ENCODE results near the gene KNCN.

The KNCN gene

DNA sequence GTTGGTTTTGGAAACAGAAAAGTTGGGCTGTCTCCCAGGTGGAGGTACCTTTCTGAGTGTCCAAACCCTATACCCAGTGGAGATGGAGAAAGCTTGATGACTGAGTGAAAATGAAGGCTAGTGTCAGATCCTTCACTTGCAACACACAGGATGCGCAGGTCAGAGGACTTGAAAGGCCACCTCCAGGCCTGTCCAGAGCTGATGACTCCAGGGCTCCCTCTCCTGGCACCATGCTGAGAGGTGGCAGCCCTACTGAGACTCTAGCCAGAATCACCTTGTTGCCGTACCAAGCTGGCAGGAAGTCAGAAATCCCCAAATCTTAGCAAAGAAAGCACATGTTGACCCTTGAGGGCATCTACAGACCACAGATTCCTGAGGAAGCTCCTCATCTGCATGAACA, 16.4 kb downstream of the KNCN start:
- no peaks in the 10 kb centered on the region for H4K20me1 ChIP-seq (ENCODE audit: insufficient read depth, low read length)
- H3K27me3 ChIP-seq (replicated peaks; ENCODE audit: insufficient read depth, low read length): peaks cover 71% of the 10 kb centered on the region
- H3K9me2 ChIP-seq (replicated peaks; ENCODE audit: insufficient read depth, low read length): no peaks in the 10 kb centered on the region
- peak; percentile 23 for DNase-seq
- H3K9ac ChIP-seq (ENCODE audit: low read length): no peak overlapping the region
- no peak overlapping the region for H2AFZ ChIP-seq (ENCODE audit: low read length)
- H3K9me3 ChIP-seq (replicated peaks; ENCODE audit: insufficient read depth, low read length): no peaks in the 10 kb centered on the region
- H3F3A ChIP-seq (ENCODE audit: insufficient read depth, low read length): no peaks in the 10 kb centered on the region
- no peak overlapping the region for H3K4me2 ChIP-seq (ENCODE audit: low read depth, low read length)
- TF ChIP-seq, protein P1, sequence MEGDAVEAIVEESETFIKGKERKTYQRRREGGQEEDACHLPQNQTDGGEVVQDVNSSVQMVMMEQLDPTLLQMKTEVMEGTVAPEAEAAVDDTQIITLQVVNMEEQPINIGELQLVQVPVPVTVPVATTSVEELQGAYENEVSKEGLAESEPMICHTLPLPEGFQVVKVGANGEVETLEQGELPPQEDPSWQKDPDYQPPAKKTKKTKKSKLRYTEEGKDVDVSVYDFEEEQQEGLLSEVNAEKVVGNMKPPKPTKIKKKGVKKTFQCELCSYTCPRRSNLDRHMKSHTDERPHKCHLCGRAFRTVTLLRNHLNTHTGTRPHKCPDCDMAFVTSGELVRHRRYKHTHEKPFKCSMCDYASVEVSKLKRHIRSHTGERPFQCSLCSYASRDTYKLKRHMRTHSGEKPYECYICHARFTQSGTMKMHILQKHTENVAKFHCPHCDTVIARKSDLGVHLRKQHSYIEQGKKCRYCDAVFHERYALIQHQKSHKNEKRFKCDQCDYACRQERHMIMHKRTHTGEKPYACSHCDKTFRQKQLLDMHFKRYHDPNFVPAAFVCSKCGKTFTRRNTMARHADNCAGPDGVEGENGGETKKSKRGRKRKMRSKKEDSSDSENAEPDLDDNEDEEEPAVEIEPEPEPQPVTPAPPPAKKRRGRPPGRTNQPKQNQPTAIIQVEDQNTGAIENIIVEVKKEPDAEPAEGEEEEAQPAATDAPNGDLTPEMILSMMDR (IDR thresholded peaks at IDR 0.05; ENCODE audit: low read length): peak; percentile 49
- TF ChIP-seq EZH2phosphoT487 (IDR thresholded peaks at IDR 0.05; ENCODE audit: low read length): no peak
- no peak overlapping the region for H3K27ac ChIP-seq (ENCODE audit: low read length)
- no peaks in the 10 kb centered on the region for H3K4me1 ChIP-seq (ENCODE audit: low read length)
- H3K36me3 ChIP-seq (replicated peaks; ENCODE audit: insufficient read depth, low read length): no peaks in the 10 kb centered on the region
- no peaks in the 10 kb centered on the region for H3K79me2 ChIP-seq (ENCODE audit: low read length)
- no peak overlapping the region for H3K4me3 ChIP-seq (ENCODE audit: low read length)

DNA sequence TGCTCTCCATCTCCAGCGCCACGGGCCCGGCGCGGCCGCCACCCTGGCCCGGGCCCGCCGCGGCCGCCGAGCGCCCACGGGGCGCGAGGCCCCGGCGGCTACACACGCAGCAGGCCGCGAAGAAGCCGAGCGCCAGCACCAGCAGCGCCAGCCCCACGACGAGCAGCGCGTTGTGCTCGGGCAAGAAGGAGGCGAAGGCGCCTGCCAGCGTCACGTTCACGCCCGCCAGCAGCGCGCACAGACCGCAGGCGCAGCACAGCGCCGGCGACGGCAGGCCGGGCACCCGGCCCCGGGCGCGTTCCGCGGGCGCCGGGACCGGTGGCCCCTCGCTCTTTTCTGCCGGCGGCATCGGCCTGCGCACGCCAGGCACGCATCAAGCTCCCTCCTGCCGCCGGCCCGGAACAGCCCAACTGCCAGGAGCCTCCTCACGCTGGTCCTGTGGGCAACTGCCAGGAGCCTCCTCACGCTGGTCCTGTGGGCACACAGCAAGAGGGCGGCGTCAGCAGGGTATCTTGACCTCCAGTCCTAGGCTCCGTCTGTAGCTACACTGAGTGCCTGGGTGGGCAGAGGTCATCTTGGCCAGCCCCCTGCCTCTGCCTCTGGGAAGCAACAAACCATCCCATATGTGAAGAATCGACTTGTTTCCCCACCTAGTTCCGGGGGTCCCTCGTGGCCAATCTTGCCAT, 18.1 kb downstream of the KNCN start:
- peak overlapping the region; percentile 50 for H3K4me2 ChIP-seq (ENCODE audit: low read depth, low read length)
- DNase-seq: no peak
- H3K9ac ChIP-seq (ENCODE audit: low read length): no peak overlapping the region

DNA sequence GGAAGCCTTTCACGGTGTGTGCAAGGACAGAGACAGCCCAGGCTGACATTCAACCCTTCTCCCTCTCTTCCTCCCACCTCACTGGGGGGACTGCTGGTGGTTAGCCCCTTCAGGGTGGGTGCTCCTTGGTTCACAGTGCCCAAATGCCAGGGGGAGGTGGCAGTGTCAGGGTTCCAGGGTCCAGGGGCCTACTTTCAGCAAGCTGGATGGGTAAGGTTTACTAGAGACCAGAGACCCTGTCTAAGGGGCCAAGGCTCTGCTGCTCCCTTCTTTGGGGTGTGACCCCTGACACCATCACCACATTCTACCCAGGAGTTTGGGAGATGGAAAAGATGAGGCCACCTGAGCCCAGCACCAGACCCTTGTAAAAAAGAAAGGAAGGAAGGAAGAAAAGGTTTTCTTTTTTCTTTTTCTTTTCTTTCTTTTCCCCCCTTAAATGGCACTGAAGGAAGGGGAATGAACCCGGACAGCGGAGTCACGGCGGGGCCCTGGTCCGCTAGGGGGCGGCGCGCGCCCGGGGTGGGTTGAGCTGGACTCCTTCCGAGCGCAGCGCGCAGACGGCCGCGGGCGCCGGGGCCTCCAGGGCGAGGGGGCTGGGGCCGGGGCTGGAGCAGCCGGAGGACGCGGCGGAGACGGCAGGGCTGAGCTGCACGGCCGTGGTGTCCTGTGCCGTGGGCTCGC, 18.8 kb downstream of the KNCN start:
- Histone ChIP-seq H3K9me2 (replicated peaks; ENCODE audit: insufficient read depth, low read length) (no peaks in the 10 kb centered on the region), H4K20me1 (ENCODE audit: insufficient read depth, low read length) (no peaks in the 10 kb centered on the region), H2AFZ (ENCODE audit: low read length) (no peak overlapping the region), H3K9ac (ENCODE audit: low read length) (no peak overlapping the region), H3K36me3 (replicated peaks; ENCODE audit: insufficient read depth, low read length) (no peaks in the 10 kb centered on the region), H3K27ac (ENCODE audit: low read length) (no peak overlapping the region), H3K4me3 (ENCODE audit: low read length) (no peak overlapping the region), H3K4me2 (ENCODE audit: low read depth, low read length) (peak overlapping the region; percentile 12; the same call in 1 of the 2 replicates), H3F3A (ENCODE audit: insufficient read depth, low read length) (no peaks in the 10 kb centered on the region), H3K27me3 (replicated peaks; ENCODE audit: insufficient read depth, low read length) (peaks cover 74% of the 10 kb centered on the region), H3K4me1 (ENCODE audit: low read length) (no peaks in the 10 kb centered on the region), H3K79me2 (ENCODE audit: low read length) (no peaks in the 10 kb centered on the region), H3K9me3 (replicated peaks; ENCODE audit: insufficient read depth, low read length) (no peaks in the 10 kb centered on the region)
- DNase-seq: peak; percentile 15
- TF ChIP-seq, protein P1 (IDR thresholded peaks at IDR 0.05; ENCODE audit: low read length): peak; percentile 57
- no peak for TF ChIP-seq EZH2phosphoT487 (IDR thresholded peaks at IDR 0.05; ENCODE audit: low read length)

More for the DNA sequence above, 18.1 kb downstream of the KNCN start:
- Histone ChIP-seq H2AFZ (ENCODE audit: low read length) (no peak overlapping the region), H3K9me3 (replicated peaks; ENCODE audit: insufficient read depth, low read length) (no peaks in the 10 kb centered on the region), H3K27me3 (replicated peaks; ENCODE audit: insufficient read depth, low read length) (peaks cover 79% of the 10 kb centered on the region), H3K4me3 (ENCODE audit: low read length) (no peak overlapping the region; the same call in 1 of the 2 replicates), H3K36me3 (replicated peaks; ENCODE audit: insufficient read depth, low read length) (no peaks in the 10 kb centered on the region), H3K4me1 (ENCODE audit: low read length) (no peaks in the 10 kb centered on the region), H3K9me2 (replicated peaks; ENCODE audit: insufficient read depth, low read length) (no peaks in the 10 kb centered on the region), H3K27ac (ENCODE audit: low read length) (no peak overlapping the region), H3K79me2 (ENCODE audit: low read length) (no peaks in the 10 kb centered on the region), H4K20me1 (ENCODE audit: insufficient read depth, low read length) (no peaks in the 10 kb centered on the region), H3F3A (ENCODE audit: insufficient read depth, low read length) (no peaks in the 10 kb centered on the region)
- TF ChIP-seq, protein P1 (IDR thresholded peaks at IDR 0.05; ENCODE audit: low read length): no peak
- TF ChIP-seq EZH2phosphoT487 (IDR thresholded peaks at IDR 0.05; ENCODE audit: low read length): no peak
- TF ChIP-seq EZH2 (optimal IDR thresholded peaks at IDR 0.05; ENCODE audit: low read depth, low read length): no peak
